A204.1 (cell line): ENCODE results near the gene SLC27A5.
"Not testable (repeated sequence)": the region's sequence is repeated elsewhere in the genome, so short reads cannot be mapped to it uniquely, and the experiment has no call there.

Experiments
- FAIRE-seq: peaks from 2 replicates; lab custom pipeline; 2012; peaks lifted over from hg19 to GRCh38; lab: Jason Lieb, UNC

The SLC27A5 gene

GRCh38 chr19:58497634-58498170 lies 14.1 kb downstream of the SLC27A5 start:
- FAIRE-seq: no peak

GRCh38 chr19:58492265-58492664 lies 19.5 kb downstream of the SLC27A5 start:
- FAIRE-seq: no peak

GRCh38 chr19:58491393-58491792 lies 20.4 kb downstream of the SLC27A5 start:
- FAIRE-seq: no peak

GRCh38 chr19:58484349-58484748 lies 27.4 kb downstream of the SLC27A5 start:
- not testable (repeated sequence) for FAIRE-seq

- no peak for FAIRE-seq
Observed at GRCh38 chr19:58483776-58484175, 28.0 kb downstream of the SLC27A5 start.

GRCh38 chr19:58482372-58482771 lies 29.4 kb downstream of the SLC27A5 start:
- no peak for FAIRE-seq

GRCh38 chr19:58480831-58481230 lies 31.0 kb downstream of the SLC27A5 start:
- FAIRE-seq: no peak

- FAIRE-seq: no peak
Observed at GRCh38 chr19:58480481-58480830, 31.3 kb downstream of the SLC27A5 start.

GRCh38 chr19:58479736-58480480 lies 31.9 kb downstream of the SLC27A5 start:
- no peak for FAIRE-seq

- no peak for FAIRE-seq
Observed at GRCh38 chr19:58479303-58479702, 32.5 kb downstream of the SLC27A5 start.

GRCh38 chr19:58477871-58478270 lies 33.9 kb downstream of the SLC27A5 start:
- FAIRE-seq: no peak

- no peak for FAIRE-seq
Observed at GRCh38 chr19:58477130-58477529, 34.7 kb downstream of the SLC27A5 start.

- no peak for FAIRE-seq
Observed at GRCh38 chr19:58476498-58477015, 35.2 kb downstream of the SLC27A5 start.

GRCh38 chr19:58475714-58476497 lies 35.9 kb downstream of the SLC27A5 start, which contains the start of gene ZNF446:
Gene ZNF446, plus strand, starts transcription at chr19:58476352. Its CDS starts 867 bp downstream, at chr19:58477219.
- peak; percentile 86 for FAIRE-seq

GRCh38 chr19:58474997-58475713 lies 36.6 kb downstream of the SLC27A5 start:
- FAIRE-seq: no peak

GRCh38 chr19:58474291-58474996 lies 37.3 kb downstream of the SLC27A5 start:
- FAIRE-seq: no peak

GRCh38 chr19:58473775-58474174 lies 38.0 kb downstream of the SLC27A5 start:
- no peak for FAIRE-seq

- FAIRE-seq: no peak
Observed at GRCh38 chr19:58471736-58472135, 40.1 kb downstream of the SLC27A5 start.

GRCh38 chr19:58470837-58471543 lies 40.8 kb downstream of the SLC27A5 start:
- not testable (repeated sequence) for FAIRE-seq

GRCh38 chr19:58469241-58470013 lies 42.4 kb downstream of the SLC27A5 start:
- no peak for FAIRE-seq
